Activated T-helper 2 cell treated with anti-CD3 and anti-CD28 coated beads, Interferon-gamma antibody, Interleukin-2, Interleukin-4, amounts not matched to agents 10 μg/mL and 5 μg/mL and 100 μg/mL, durations not matched to agents 14 hours and 24 hours and 36 hours (primary cell): ENCODE data around the gene CDRT4. TPM values are rescaled to one million over a fixed set of nuclear protein-coding genes. Genes with fewer than 3 reads are reported as not detected.

Experiments
- DNase-seq: peaks from one replicate; pipeline ENCODE4 v3.0.0; 2021; ENCODE audit warnings: low spot score
- H3K27ac Mint-ChIP-seq: one replicate; pipeline ENCODE4 v1.8.0; 2021; ENCODE audit warnings: mixed read lengths
- H3K27me3 Mint-ChIP-seq: one replicate; pipeline ENCODE4 v1.8.0; 2021; ENCODE audit warnings: low read depth, mixed read lengths
- H3K36me3 Mint-ChIP-seq: one replicate; pipeline ENCODE4 v1.8.0; 2021; ENCODE audit warnings: low read depth, mixed read lengths
- H3K4me1 Mint-ChIP-seq: one replicate; pipeline ENCODE4 v1.8.0; 2021; ENCODE audit warnings: low read depth, mixed read lengths
- H3K4me3 Mint-ChIP-seq: one replicate; pipeline ENCODE4 v1.8.0; 2021; ENCODE audit warnings: low read depth, mild to moderate bottlenecking, moderate library complexity, mixed read lengths
- H3K9me3 Mint-ChIP-seq: one replicate; pipeline ENCODE4 v1.8.0; 2021; ENCODE audit warnings: mixed read lengths
- intact Hi-C: fragments of 100-400 bp; cut with micrococcal nuclease; formaldehyde crosslinking; loops from one replicate; pipeline ENCODE4 v1.15.1; 2023
- total RNA-seq: library from RNA; stranded (reverse); gene quantifications from 2 replicates; pipeline ENCODE4 v1.2.3, GENCODE V29; 2022

The CDRT4 gene
- total RNA-seq, 1 donor from 2014 or later, result 8.0 TPM

- H3K27me3 Mint-ChIP-seq, result no peaks in the 10 kb centered on the region
- H3K4me1 Mint-ChIP-seq, result peaks cover under 1% of the 10 kb centered on the region
- H3K9me3 Mint-ChIP-seq, result no peaks in the 10 kb centered on the region
- no peak for DNase-seq
- no peak overlapping the region for H3K27ac Mint-ChIP-seq
- intact Hi-C loops, result no loop called here
- no peak overlapping the region for H3K4me3 Mint-ChIP-seq
- H3K36me3 Mint-ChIP-seq, result peaks cover 3% of the 10 kb centered on the region
These were observed 17.6 kb upstream of the CDRT4 start for GRCh38 chr17:15485045-15485444.

- H3K4me1 Mint-ChIP-seq, result no peaks in the 10 kb centered on the region
- no peaks in the 10 kb centered on the region for H3K27me3 Mint-ChIP-seq
These were observed 16.0 kb upstream of the CDRT4 start for GRCh38 chr17:15483431-15483830.

GRCh38 chr17:15482476-15482875 lies 15.1 kb upstream of the CDRT4 start:
- Mint-ChIP-seq H3K9me3 (no peaks in the 10 kb centered on the region), H3K27me3 (no peaks in the 10 kb centered on the region), H3K27ac (no peak overlapping the region), H3K4me1 (no peaks in the 10 kb centered on the region), H3K4me3 (no peak overlapping the region), H3K36me3 (no peaks in the 10 kb centered on the region)
- no peak for DNase-seq
- intact Hi-C loops, result no loop called here

More at GRCh38 chr17:15483431-15483830, 16.0 kb upstream of the CDRT4 start:
- DNase-seq, result no peak
- Mint-ChIP-seq H3K4me3 (no peak overlapping the region), H3K27ac (no peak overlapping the region), H3K36me3 (peaks cover under 1% of the 10 kb centered on the region), H3K9me3 (no peaks in the 10 kb centered on the region)
- intact Hi-C loops, result no loop called here

GRCh38 chr17:15481481-15481880 lies 14.1 kb upstream of the CDRT4 start:
- Mint-ChIP-seq H3K9me3 (no peaks in the 10 kb centered on the region), H3K4me3 (no peak overlapping the region), H3K27me3 (no peaks in the 10 kb centered on the region), H3K4me1 (no peaks in the 10 kb centered on the region), H3K27ac (no peak overlapping the region), H3K36me3 (no peaks in the 10 kb centered on the region)
- no peak for DNase-seq
- intact Hi-C loops, result no loop called here

GRCh38 chr17:15480204-15480603 lies 12.8 kb upstream of the CDRT4 start:
- H3K36me3 Mint-ChIP-seq, result no peaks in the 10 kb centered on the region
- no peak for DNase-seq
- H3K27me3 Mint-ChIP-seq, result no peaks in the 10 kb centered on the region
- no peak overlapping the region for H3K4me3 Mint-ChIP-seq
- intact Hi-C loops, result no loop called here
- no peaks in the 10 kb centered on the region for H3K4me1 Mint-ChIP-seq
- H3K9me3 Mint-ChIP-seq, result no peaks in the 10 kb centered on the region
- H3K27ac Mint-ChIP-seq, result no peak overlapping the region

GRCh38 chr17:15479703-15480102 lies 12.3 kb upstream of the CDRT4 start:
- no peak overlapping the region for H3K4me3 Mint-ChIP-seq
- H3K27me3 Mint-ChIP-seq, result no peaks in the 10 kb centered on the region
- no peaks in the 10 kb centered on the region for H3K4me1 Mint-ChIP-seq
- H3K9me3 Mint-ChIP-seq, result no peaks in the 10 kb centered on the region
- no peak for DNase-seq
- no peaks in the 10 kb centered on the region for H3K36me3 Mint-ChIP-seq
- no peak overlapping the region for H3K27ac Mint-ChIP-seq
- intact Hi-C loops, result no loop called here

- H3K4me3 Mint-ChIP-seq, result no peak overlapping the region
- H3K36me3 Mint-ChIP-seq, result no peaks in the 10 kb centered on the region
- no peaks in the 10 kb centered on the region for H3K4me1 Mint-ChIP-seq
- no peaks in the 10 kb centered on the region for H3K27me3 Mint-ChIP-seq
- no peak for DNase-seq
- no peaks in the 10 kb centered on the region for H3K9me3 Mint-ChIP-seq
- H3K27ac Mint-ChIP-seq, result no peak overlapping the region
- intact Hi-C loops, result no loop called here
These were observed 11.4 kb upstream of the CDRT4 start for GRCh38 chr17:15478845-15479244.

- no peaks in the 10 kb centered on the region for H3K27me3 Mint-ChIP-seq
- intact Hi-C loops, result no loop called here
- H3K27ac Mint-ChIP-seq, result no peak overlapping the region
- DNase-seq, result no peak
- H3K4me1 Mint-ChIP-seq, result no peaks in the 10 kb centered on the region
- H3K9me3 Mint-ChIP-seq, result no peaks in the 10 kb centered on the region
- H3K36me3 Mint-ChIP-seq, result no peaks in the 10 kb centered on the region
- H3K4me3 Mint-ChIP-seq, result no peak overlapping the region
These were observed 8.4 kb upstream of the CDRT4 start for GRCh38 chr17:15475631-15476354.

GRCh38 chr17:15472891-15473290 lies 5.5 kb upstream of the CDRT4 start:
- Mint-ChIP-seq H3K27me3 (no peaks in the 10 kb centered on the region), H3K4me3 (no peak overlapping the region), H3K36me3 (no peaks in the 10 kb centered on the region), H3K9me3 (no peaks in the 10 kb centered on the region), H3K4me1 (no peaks in the 10 kb centered on the region), H3K27ac (no peak overlapping the region)
- intact Hi-C loops, result no loop called here
- DNase-seq, result no peak

- H3K4me1 Mint-ChIP-seq, result no peaks in the 10 kb centered on the region
- no peaks in the 10 kb centered on the region for H3K9me3 Mint-ChIP-seq
- H3K36me3 Mint-ChIP-seq, result no peaks in the 10 kb centered on the region
- no peak overlapping the region for H3K27ac Mint-ChIP-seq
- H3K27me3 Mint-ChIP-seq, result no peaks in the 10 kb centered on the region
- intact Hi-C loops, result no loop called here
- H3K4me3 Mint-ChIP-seq, result no peak overlapping the region
- no peak for DNase-seq
These were observed 3.1 kb upstream of the CDRT4 start for GRCh38 chr17:15470536-15470935.

GRCh38 chr17:15469260-15469659 lies 1.8 kb upstream of the CDRT4 start:
- Mint-ChIP-seq H3K36me3 (no peaks in the 10 kb centered on the region), H3K27me3 (no peaks in the 10 kb centered on the region), H3K27ac (no peak overlapping the region), H3K4me3 (no peak overlapping the region), H3K9me3 (no peaks in the 10 kb centered on the region), H3K4me1 (no peaks in the 10 kb centered on the region)
- DNase-seq, result no peak
- intact Hi-C loops, result no loop called here

GRCh38 chr17:15468126-15468525 lies 705 bp upstream of the CDRT4 start:
- intact Hi-C loops, result no loop called here
- no peak for DNase-seq
- H3K4me1 Mint-ChIP-seq, result no peaks in the 10 kb centered on the region
- no peaks in the 10 kb centered on the region for H3K27me3 Mint-ChIP-seq
- no peaks in the 10 kb centered on the region for H3K36me3 Mint-ChIP-seq
- no peak overlapping the region for H3K4me3 Mint-ChIP-seq
- H3K9me3 Mint-ChIP-seq, result no peaks in the 10 kb centered on the region
- no peak overlapping the region for H3K27ac Mint-ChIP-seq

GRCh38 chr17:15466131-15466530 lies 1.3 kb downstream of the CDRT4 start:
- Mint-ChIP-seq H3K9me3 (no peaks in the 10 kb centered on the region), H3K4me1 (no peaks in the 10 kb centered on the region)

More at GRCh38 chr17:15466131-15466530, 1.3 kb downstream of the CDRT4 start:
- no peak for DNase-seq
- Mint-ChIP-seq H3K27me3 (no peaks in the 10 kb centered on the region), H3K4me3 (no peak overlapping the region), H3K27ac (no peak overlapping the region), H3K36me3 (no peaks in the 10 kb centered on the region)
- intact Hi-C loops, result no loop called here
